GM12878 (cell line): ENCODE measurements around the gene CCDC110. TPM values are rescaled to one million over a fixed set of nuclear protein-coding genes. Genes with fewer than 3 reads are reported as not detected.

Experiments
- ATAC-seq: fragments of 200-7000 bp; cut with Tn5 transposase; 3 replicates; pipeline ENCODE4 v1.9.1; 2020; ENCODE audit warnings: mild to moderate bottlenecking, moderate library complexity
- BruUV-seq: library from RNA; stranded (reverse); fragments of 400-500 nt; replicated peaks from 2 replicates; lab custom pipeline; 2021; lab: Mats Ljungman, UMichigan
- CTCF ChIA-PET: fragments of 300-600 bp; sonication (Branson Sonifier 250); formaldehyde crosslinking; extraction: SDS; loops from one replicate; lab custom pipeline; 2021; ENCODE audit warnings: inconsistent platforms; lab: Yijun Ruan, JAX
- POLR2A ChIA-PET: fragments of 350-600 bp; formaldehyde crosslinking; extraction: SDS; loops from one replicate; lab custom pipeline; 2021; ENCODE audit warnings: inconsistent platforms; lab: Charles Lee
- RAD21 ChIA-PET: fragments of 300-600 bp; sonication (Branson Sonifier 250); formaldehyde crosslinking; loops from one replicate; lab custom pipeline; 2023; ENCODE audit warnings: antibody characterized with exemption; ENCODE audit not compliant: unreplicated experiment; lab: Charles Lee
- SMC1A ChIA-PET: fragments of 300-600 bp; sonication (Branson Sonifier 250); formaldehyde crosslinking; loops from one replicate; lab custom pipeline; 2023; ENCODE audit not compliant: unreplicated experiment, uncharacterized antibody; lab: Charles Lee
- DNase-seq: peaks from one replicate; pipeline ENCODE4 v3.0.0-alpha.2; 2011; ENCODE audit warnings: low read depth, low spot score
- FAIRE-seq: peaks from 3 replicates; lab custom pipeline; 2011; peaks lifted over from hg19 to GRCh38; lab: Jason Lieb, UNC
- H2AFZ ChIP-seq: 2 replicates; pipeline ENCODE4 v1.6.0; 2011; ENCODE audit warnings: low read depth, low read length, control low read depth; ENCODE audit not compliant: control insufficient read depth
- H3K27ac ChIP-seq: 2 replicates; pipeline ENCODE4 v1.5.1; 2011; ENCODE audit warnings: control low read depth; ENCODE audit not compliant: control insufficient read depth, insufficient read depth
- H3K27me3 ChIP-seq, 2 experiments: replicated peaks in 1 of 2; 2 replicates each; pipeline versions ENCODE4 v1.6.0 to v1.6.1; 2011; ENCODE audit warnings: low read length in 1 of 2; ENCODE audit not compliant: control insufficient read depth in 2 of 2, insufficient read depth in 2 of 2
- H3K36me3 ChIP-seq, 2 experiments: 2 replicates each; pipeline ENCODE4 v1.5.1; 2011; ENCODE audit warnings: low read length in 1 of 2; ENCODE audit not compliant: control insufficient read depth in 2 of 2, insufficient read depth in 2 of 2
- H3K4me1 ChIP-seq: 2 replicates; pipeline ENCODE4 v1.6.1; 2011; ENCODE audit warnings: mild to moderate bottlenecking, low read length, moderate library complexity, mixed read lengths; ENCODE audit not compliant: control insufficient read depth, insufficient read depth
- H3K4me2 ChIP-seq: 2 replicates; pipeline ENCODE4 v1.6.0; 2011; ENCODE audit warnings: control low read depth; ENCODE audit not compliant: control insufficient read depth, insufficient read depth
- H3K4me3 ChIP-seq: fragments of 200-600 bp; sonication (generic); 2 replicates; pipeline ENCODE4 v1.5.1; 2016
- H3K79me2 ChIP-seq: 2 replicates; pipeline ENCODE4 v1.6.0; 2011; ENCODE audit warnings: low read length; ENCODE audit not compliant: control insufficient read depth, insufficient read depth
- H3K9ac ChIP-seq: 2 replicates; pipeline ENCODE4 v1.8.0; 2011; ENCODE audit warnings: low read length, control low read depth, mixed read lengths; ENCODE audit not compliant: control insufficient read depth, insufficient read depth
- H3K9me3 ChIP-seq: replicated peaks from 3 replicates; pipeline ENCODE4 v1.5.1; 2011; ENCODE audit warnings: mild to moderate bottlenecking, low read length; ENCODE audit not compliant: control insufficient read depth, insufficient read depth
- H4K20me1 ChIP-seq: 2 replicates; pipeline ENCODE4 v1.6.0; 2011; ENCODE audit not compliant: control insufficient read depth, insufficient read depth
- CBX3 ChIP-seq: fragments of 200-600 bp; sonication (generic); IDR thresholded peaks from 2 replicates; pipeline ENCODE4 v1.6.1; 2016; ENCODE audit warnings: low read depth, borderline replicate concordance
- CEBPZ ChIP-seq: fragments of 150-350 bp; IDR thresholded peaks from 2 replicates; pipeline ENCODE4 v1.6.1; 2016; ENCODE audit warnings: low read depth, low read length
- EZH2 ChIP-seq: IDR thresholded peaks from 2 replicates; pipeline ENCODE4 v1.6.1; 2012; ENCODE audit warnings: low read depth, mild to moderate bottlenecking, control low read depth, inconsistent platforms, low read length, borderline replicate concordance; ENCODE audit not compliant: control insufficient read depth
- HDGF ChIP-seq: fragments of 450-650 bp; IDR thresholded peaks from 2 replicates; pipeline ENCODE4 v1.6.1; 2016; ENCODE audit warnings: antibody characterized with exemption
- HSF1 ChIP-seq: fragments of 150-350 bp; IDR thresholded peaks from 2 replicates; pipeline ENCODE4 v1.6.1; 2014; ENCODE audit warnings: mild to moderate bottlenecking, low read depth, low read length
- IKZF1 ChIP-seq: fragments of 450-650 bp; conservative IDR thresholded peaks from 2 replicates; pipeline ENCODE4 v1.6.1; 2017; ENCODE audit warnings: antibody characterized with exemption, mild to moderate bottlenecking
- MLLT1 ChIP-seq: fragments of 450-650 bp; IDR thresholded peaks from 2 replicates; pipeline ENCODE4 v1.6.1; 2016; ENCODE audit warnings: mild to moderate bottlenecking
- NR2C2 ChIP-seq: IDR thresholded peaks from 2 replicates; pipeline ENCODE4 v1.6.1; 2011; ENCODE audit warnings: borderline replicate concordance, low read depth; ENCODE audit not compliant: control insufficient read depth, insufficient read length
- NRF1 ChIP-seq: conservative IDR thresholded peaks from 2 replicates; pipeline ENCODE4 v1.6.1; 2011; ENCODE audit warnings: mild to moderate bottlenecking, low read depth, low read length, improper control_type of control experiment
- PAX8 ChIP-seq: fragments of 450-650 bp; IDR thresholded peaks from 2 replicates; pipeline ENCODE4 v1.6.1; 2017; ENCODE audit warnings: mild to moderate bottlenecking, moderate library complexity
- RAD21 ChIP-seq: IDR thresholded peaks from 2 replicates; pipeline ENCODE4 v1.6.1; 2011; ENCODE audit warnings: mild to moderate bottlenecking, low read depth, low read length, moderate library complexity; ENCODE audit not compliant: insufficient read depth
- RBBP5 ChIP-seq: fragments of 200-600 bp; sonication (generic); conservative IDR thresholded peaks from 2 replicates; pipeline ENCODE4 v1.6.1; 2016
- SKIL ChIP-seq: fragments of 450-650 bp; IDR thresholded peaks from 2 replicates; pipeline ENCODE4 v1.6.1; 2017; ENCODE audit warnings: mild to moderate bottlenecking, low read depth, inconsistent platforms; ENCODE audit not compliant: poor library complexity, severe bottlenecking
- TBL1XR1 ChIP-seq: IDR thresholded peaks from 2 replicates; pipeline ENCODE4 v1.6.1; 2012; ENCODE audit warnings: low read depth, low read length, improper control_type of control experiment
- ZBTB33 ChIP-seq: fragments of 450-650 bp; IDR thresholded peaks from 2 replicates; pipeline ENCODE4 v1.6.1; 2017; ENCODE audit warnings: mild to moderate bottlenecking
- WGBS: methylation state at CpG from one replicate; pipeline ENCODE4 v1.1.6; 2016; ENCODE audit warnings: low lambda C conversion rate; ENCODE audit not compliant: insufficient replicate concordance, insufficient coverage; ENCODE audit errors: missing lambda C conversion rate; 5-methylcytosine and 5-hydroxymethylcytosine counted together
- in situ Hi-C: fragments of 300-500 bp; cut with MboI; formaldehyde crosslinking; loops from 9 replicates; pipeline ENCODE4 v1.14.3; 2018; ENCODE audit warnings: mixed read lengths
- intact Hi-C: fragments of 100-400 bp; cut with micrococcal nuclease; formaldehyde crosslinking; loops from one replicate; pipeline ENCODE4 v1.14.2; 2022; ENCODE audit not compliant: unreplicated experiment
- polyA plus RNA-seq, 11 experiments: library from polyadenylated mRNA; depleted of rRNA in 4 of 11; unstranded in 6 of 11; stranded (reverse) in 5 of 11; fragments of >200 nt; fragmentation: Nextera tagmentation in 4 of 11; fragmentation: Illumina TruSeq in 1 of 11; extraction: Ambion mirVana in 4 of 11; extraction: Trizol in 1 of 11; gene quantifications; 1 replicate in 1 of 11; 2 replicates in 10 of 11; pipeline versions ENCODE4 v1.2.1 to v1.2.3, GENCODE V29; 2011 to 2016; ENCODE audit warnings: inconsistent platforms in 2 of 11, missing spikeins in 2 of 11, low read depth in 1 of 11
- total RNA-seq, 4 experiments: library from RNA; depleted of rRNA in 3 of 4; stranded (reverse); fragments of >200 nt in 3 of 4; fragmentation: Illumina TruSeq in 1 of 4; extraction: Trizol in 1 of 4; gene quantifications; 2 replicates each; pipeline versions ENCODE4 v1.2.1 to v1.2.3, GENCODE V29; 2013 to 2021

The CCDC110 gene
- total and polyA plus RNA-seq, 10 of the 15 experiments (the other 5 are each of a cell fraction or from before 2014, with no cell fraction given) = 0.85 to 3.1 (median 2.1) TPM; not detected in 1

GRCh38 chr4:185506422-185506821 is 34.9 kb upstream of the CCDC110 start:
- Histone ChIP-seq H3K27me3 (no peaks in the 10 kb centered on the region), H3K9ac (no peak overlapping the region), H3K4me1 (no peaks in the 10 kb centered on the region), H3K79me2 (no peaks in the 10 kb centered on the region), H4K20me1 (no peaks in the 10 kb centered on the region), H3K27ac (no peak overlapping the region), H2AFZ (no peak overlapping the region), H3K4me3 (no peak overlapping the region), H3K36me3 (no peaks in the 10 kb centered on the region), H3K9me3 (no peaks in the 10 kb centered on the region), H3K4me2 (no peak overlapping the region)
- CTCF ChIA-PET = no interaction called here
- in situ Hi-C loops (no loop called here), intact Hi-C loops (no loop called here)
- WGBS = 70% methylated on average over 20 of the region's 20 CpGs
- SMC1A ChIA-PET = no interaction called here
- RAD21 ChIA-PET = no interaction called here
- no peak for DNase-seq
- POLR2A ChIA-PET = no interaction called here
- no peak for FAIRE-seq
- BruUV-seq = no TSS peak
- no peak for ATAC-seq
- TF ChIP-seq NR2C2 (no peak), CEBPZ (no peak), RBBP5 (no peak), CBX3 (no peak), HDGF (no peak), NRF1 (no peak), RAD21 (no peak), SKIL (no peak), TBL1XR1 (no peak), PAX8 (no peak), IKZF1 (no peak), HSF1 (no peak), ZBTB33 (no peak), EZH2 (no peak), MLLT1 (no peak)
